Spleen (tissue), 11 donors: ENCODE results near the gene ZBTB48. TPM values are rescaled to one million over a fixed set of nuclear protein-coding genes. Genes with fewer than 3 reads are reported as not detected.

Source experiments
- DNase-seq: peaks from one replicate; pipeline ENCODE4 v3.0.0-alpha.2; 2020
- H3K27ac ChIP-seq, 8 donors: fragments of 200-600 bp; sonication (generic) in 7 of 8; 1 replicate in 4 of 8; 2 replicates in 4 of 8; pipeline versions ENCODE4 v1.5.0 to v1.8.0; 2016 to 2021; ENCODE audit warnings: inconsistent platforms in 4 of 8, mild to moderate bottlenecking in 4 of 8, moderate library complexity in 1 of 8
- H3K27me3 ChIP-seq, 7 donors: fragments of 200-600 bp; sonication (generic) in 6 of 7; replicated peaks in 1 of 7; 1 replicate in 4 of 7; 2 replicates in 3 of 7; pipeline versions ENCODE4 v1.5.0 to v1.8.0; 2016 to 2021; ENCODE audit warnings: inconsistent platforms in 3 of 7, mild to moderate bottlenecking in 1 of 7
- H3K36me3 ChIP-seq, 6 donors: fragments of 200-600 bp; sonication (generic) in 5 of 6; 1 replicate in 4 of 6; 2 replicates in 2 of 6; pipeline versions ENCODE4 v1.5.0 to v1.8.0; 2016 to 2021; ENCODE audit warnings: inconsistent platforms in 2 of 6
- H3K4me1 ChIP-seq, 6 donors: fragments of 200-600 bp; sonication (generic) in 5 of 6; 1 replicate in 3 of 6; 2 replicates in 3 of 6; pipeline versions ENCODE4 v1.5.0 to v1.8.0; 2016 to 2021; ENCODE audit warnings: inconsistent platforms in 3 of 6
- H3K4me3 ChIP-seq, 8 donors: fragments of 200-600 bp; sonication (generic) in 7 of 8; 1 replicate in 4 of 8; 2 replicates in 4 of 8; pipeline versions ENCODE4 v1.5.0 to v1.8.0; 2016 to 2021; ENCODE audit warnings: inconsistent platforms in 4 of 8, mild to moderate bottlenecking in 4 of 8, moderate library complexity in 2 of 8
- H3K9me3 ChIP-seq, 8 donors: fragments of 200-600 bp; sonication (generic) in 7 of 8; 1 replicate in 4 of 8; 2 replicates in 4 of 8; pipeline versions ENCODE4 v1.5.0 to v1.8.0; 2016 to 2021; ENCODE audit warnings: inconsistent platforms in 4 of 8
- CTCF ChIP-seq, 11 experiments: fragments of 200-600 bp in 7 of 11; fragments of 450-650 bp in 4 of 11; sonication (generic) in 4 of 11; IDR thresholded peaks in 8 of 11; conservative IDR thresholded peaks in 3 of 11; 1 replicate in 7 of 11; 2 replicates in 4 of 11; pipeline versions ENCODE4 v1.4.0 to v1.8.0; 2016 to 2021; ENCODE audit warnings: antibody characterized with exemption in 11 of 11, inconsistent platforms in 4 of 11, mild to moderate bottlenecking in 1 of 11
- POLR2A ChIP-seq, 3 donors: fragments of 450-650 bp; IDR thresholded peaks; one replicate each; pipeline ENCODE4 v1.5.1; 2017; ENCODE audit warnings: antibody characterized with exemption in 3 of 3, mild to moderate bottlenecking in 1 of 3
- POLR2AphosphoS5 ChIP-seq, 3 donors: sonication (generic); formaldehyde crosslinking; IDR thresholded peaks; one replicate each; pipeline ENCODE4 v1.5.1; 2017; ENCODE audit warnings: antibody characterized with exemption in 3 of 3
- WGBS, 5 donors: extraction: QIAGEN DNeasy Blood & Tissue Kit in 3 of 5; methylation state at CpG; one replicate each; pipeline versions ENCODE4 v1.1.5 to v1.1.7; 2013 to 2018; 5-methylcytosine and 5-hydroxymethylcytosine counted together
- intact Hi-C: fragments of 100-400 bp; cut with DNase I; formaldehyde crosslinking; loops from one replicate; pipeline ENCODE4 v1.15.0; 2023; ENCODE audit warnings: low total_unique reads
- polyA plus RNA-seq, 3 donors: library from polyadenylated mRNA; stranded (reverse); fragments of 200-250 nt; gene quantifications; one replicate each; pipeline ENCODE4 v1.2.1, GENCODE V29; 2013
- total RNA-seq, 7 donors: library from RNA; depleted of rRNA in 3 of 7; stranded (reverse); fragments of >200 nt in 3 of 7; fragmentation: NEBNext Ultra II Directional in 4 of 7; extraction: Animal tissue kit (Norgen Biotek cat#: 25700) in 4 of 7; gene quantifications; one replicate each; pipeline versions ENCODE4 v1.1.0 to v1.2.1, GENCODE V29; 2016 to 2021
- donor health status: healthy with polysubstance abuse.
- donor health status: DM: no; HTN: no; CAD: no; lungs with moderate emphysema.
- donor health status: DM: no; HTN: no; CAD: no.
- donor health status: Bipolar disorder and iron deficiency.
- donor health status: healthy.
- donor health status: DM: no; HTN: no; CAD: no.
- donor health status: DM: yes; HTN: yes; CAD: no.

The ZBTB48 gene
- total and polyA plus RNA-seq, 10 donors, result 23.5 to 131 (median 52.2) TPM

DNA sequence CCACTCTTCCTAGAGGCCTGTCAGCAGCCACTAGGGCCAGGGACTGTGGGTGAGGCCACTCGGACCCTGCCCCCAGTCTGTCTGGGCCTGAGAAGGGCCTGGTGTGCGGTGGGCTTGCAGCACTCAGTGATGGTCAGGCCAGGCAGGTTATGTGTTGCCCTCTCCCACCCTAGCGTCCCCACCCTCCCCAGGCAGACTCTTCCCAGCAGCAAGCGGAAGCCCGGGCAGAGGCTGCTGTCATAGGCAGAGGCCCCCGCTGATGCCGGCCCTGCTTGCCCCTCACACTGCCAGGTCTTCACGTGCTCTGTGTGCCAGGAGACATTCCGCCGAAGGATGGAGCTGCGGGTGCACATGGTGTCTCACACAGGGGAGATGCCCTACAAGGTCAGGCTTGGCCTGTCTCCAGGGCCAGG, 6.6 kb downstream of the ZBTB48 start:
- WGBS, 5 donors, result 89 to 97% (median 91%) methylated on average over 7 to 11 of the region's 11 CpGs
- H3K36me3 ChIP-seq, result peaks cover 0 to 63% (median 34%) of the 10 kb centered on the region in 6 donors

DNA sequence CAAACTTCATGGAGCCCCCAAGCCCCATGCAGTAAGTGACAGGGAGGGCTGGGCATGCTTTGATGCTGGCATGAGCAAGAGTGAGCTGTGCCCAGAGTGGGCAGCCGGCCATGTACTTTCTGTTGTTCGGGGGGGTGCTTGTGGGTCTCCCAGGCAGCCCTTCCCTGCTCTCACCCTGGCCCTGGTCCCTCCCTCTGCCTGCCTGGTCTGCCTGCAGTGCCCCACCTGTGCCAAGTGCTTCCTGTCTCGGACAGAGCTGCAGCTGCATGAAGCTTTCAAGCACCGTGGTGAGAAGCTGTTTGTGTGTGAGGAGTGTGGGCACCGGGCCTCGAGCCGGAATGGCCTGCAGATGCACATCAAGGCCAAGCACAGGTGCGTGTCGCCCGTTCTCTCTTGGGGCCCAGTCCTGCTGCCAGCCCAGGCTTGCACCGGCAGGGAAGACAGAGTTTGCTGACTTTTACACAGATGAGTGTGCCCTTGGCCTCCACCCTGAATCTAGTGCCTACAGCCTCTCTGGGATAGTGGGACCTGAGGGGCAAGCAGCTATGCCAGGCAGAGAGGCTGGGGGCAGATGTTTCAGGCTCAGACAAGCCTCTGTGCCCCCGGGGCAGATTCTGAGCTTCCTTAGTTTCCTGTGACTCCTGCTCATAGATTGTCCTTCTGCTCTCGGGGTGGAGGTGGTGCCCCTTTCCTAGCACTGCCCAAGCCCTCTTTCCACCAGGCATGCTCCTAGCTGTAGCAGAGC, 7.6 kb downstream of the ZBTB48 start:
- TF ChIP-seq CTCF (IDR thresholded peaks at IDR 0.05 in 8 of 11, conservative IDR thresholded peaks at IDR 0.05 in 3 of 11) (no peak), POLR2AphosphoS5 (IDR thresholded peaks at IDR 0.05) (peak in 2 of 3 donors; percentile 53)
- no peaks in the 10 kb centered on the region for H3K9me3 ChIP-seq
- 37 to 49% (median 46%) methylated on average over 10 to 13 of the region's 13 CpGs for WGBS, 5 donors
- no peak overlapping the region for H3K4me3 ChIP-seq
- peaks cover 13 to 99% (median 67%) of the 10 kb centered on the region in 6 donors for H3K4me1 ChIP-seq
- H3K27ac ChIP-seq, result peak overlapping the region in 2 of 8 donors; percentile 7 to 20
- no peaks in the 10 kb centered on the region for H3K27me3 ChIP-seq
- peaks cover 0 to 73% (median 40%) of the 10 kb centered on the region in 6 donors for H3K36me3 ChIP-seq
- intact Hi-C loops, result no loop called here
- DNase-seq, result no peak

More for the DNA sequence above, 6.6 kb downstream of the ZBTB48 start:
- Histone ChIP-seq H3K27me3 (no peaks in the 10 kb centered on the region), H3K4me3 (no peak overlapping the region), H3K9me3 (no peaks in the 10 kb centered on the region), H3K27ac (no peak overlapping the region), H3K4me1 (peaks cover 21 to 99% (median 67%) of the 10 kb centered on the region in 6 donors)
- TF ChIP-seq CTCF (IDR thresholded peaks at IDR 0.05 in 8 of 11, conservative IDR thresholded peaks at IDR 0.05 in 3 of 11), result no peak
- TF ChIP-seq POLR2AphosphoS5 (IDR thresholded peaks at IDR 0.05), result peak in 1 of 3 donors; percentile 50
- intact Hi-C loops, result no loop called here
- DNase-seq, result no peak

DNA sequence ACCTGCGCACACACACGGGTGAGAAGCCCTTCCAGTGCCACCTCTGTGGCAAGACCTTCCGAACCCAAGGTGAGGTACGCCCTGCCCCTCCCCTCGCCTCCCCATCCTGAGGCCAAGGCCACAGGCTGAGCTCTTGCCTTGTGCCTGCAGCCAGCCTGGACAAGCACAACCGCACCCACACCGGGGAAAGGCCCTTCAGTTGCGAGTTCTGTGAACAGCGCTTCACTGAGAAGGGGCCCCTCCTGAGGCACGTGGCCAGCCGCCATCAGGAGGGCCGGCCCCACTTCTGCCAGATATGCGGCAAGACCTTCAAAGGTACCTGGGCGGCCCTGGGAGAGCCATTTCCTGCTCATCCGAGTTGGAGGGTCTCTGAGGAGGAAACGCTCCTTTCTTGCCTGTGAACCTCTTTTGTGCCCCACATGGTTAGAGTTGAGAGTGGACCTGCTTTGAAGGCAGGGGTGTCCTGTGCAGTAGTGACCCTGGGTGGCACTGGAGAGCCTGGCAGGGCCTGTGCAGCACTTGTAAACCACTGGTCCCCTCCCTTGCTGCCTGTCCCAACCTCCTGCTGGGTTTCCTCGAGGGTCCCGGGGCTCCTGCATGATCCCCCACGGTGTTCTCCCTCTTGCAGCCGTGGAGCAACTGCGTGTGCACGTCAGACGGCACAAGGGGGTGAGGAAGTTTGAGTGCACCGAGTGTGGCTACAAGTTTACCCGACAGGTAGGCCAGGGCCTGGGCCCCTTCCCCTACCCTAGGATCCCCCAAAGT, 8.5 kb downstream of the ZBTB48 start:
- 79 to 87% (median 80%) methylated on average over 16 to 25 of the region's 25 CpGs for WGBS, 5 donors
- Histone ChIP-seq H3K4me3 (no peak overlapping the region), H3K9me3 (no peaks in the 10 kb centered on the region), H3K4me1 (peaks cover 13 to 99% (median 67%) of the 10 kb centered on the region in 6 donors), H3K27me3 (no peaks in the 10 kb centered on the region), H3K27ac (peak overlapping the region in 2 of 8 donors; percentile 7 to 13), H3K36me3 (peaks cover 0 to 82% (median 49%) of the 10 kb centered on the region in 6 donors)
- intact Hi-C loops, result no loop called here
- no peak for TF ChIP-seq CTCF (IDR thresholded peaks at IDR 0.05 in 8 of 11, conservative IDR thresholded peaks at IDR 0.05 in 3 of 11)
- peak; percentile 15 to 71 (median 51) for TF ChIP-seq POLR2AphosphoS5 (IDR thresholded peaks at IDR 0.05)
- no peak for TF ChIP-seq POLR2A (IDR thresholded peaks at IDR 0.05)
- no peak for DNase-seq
